ENCODE results near the gene SYNCRIP.

SYNCRIP gene

DNA sequence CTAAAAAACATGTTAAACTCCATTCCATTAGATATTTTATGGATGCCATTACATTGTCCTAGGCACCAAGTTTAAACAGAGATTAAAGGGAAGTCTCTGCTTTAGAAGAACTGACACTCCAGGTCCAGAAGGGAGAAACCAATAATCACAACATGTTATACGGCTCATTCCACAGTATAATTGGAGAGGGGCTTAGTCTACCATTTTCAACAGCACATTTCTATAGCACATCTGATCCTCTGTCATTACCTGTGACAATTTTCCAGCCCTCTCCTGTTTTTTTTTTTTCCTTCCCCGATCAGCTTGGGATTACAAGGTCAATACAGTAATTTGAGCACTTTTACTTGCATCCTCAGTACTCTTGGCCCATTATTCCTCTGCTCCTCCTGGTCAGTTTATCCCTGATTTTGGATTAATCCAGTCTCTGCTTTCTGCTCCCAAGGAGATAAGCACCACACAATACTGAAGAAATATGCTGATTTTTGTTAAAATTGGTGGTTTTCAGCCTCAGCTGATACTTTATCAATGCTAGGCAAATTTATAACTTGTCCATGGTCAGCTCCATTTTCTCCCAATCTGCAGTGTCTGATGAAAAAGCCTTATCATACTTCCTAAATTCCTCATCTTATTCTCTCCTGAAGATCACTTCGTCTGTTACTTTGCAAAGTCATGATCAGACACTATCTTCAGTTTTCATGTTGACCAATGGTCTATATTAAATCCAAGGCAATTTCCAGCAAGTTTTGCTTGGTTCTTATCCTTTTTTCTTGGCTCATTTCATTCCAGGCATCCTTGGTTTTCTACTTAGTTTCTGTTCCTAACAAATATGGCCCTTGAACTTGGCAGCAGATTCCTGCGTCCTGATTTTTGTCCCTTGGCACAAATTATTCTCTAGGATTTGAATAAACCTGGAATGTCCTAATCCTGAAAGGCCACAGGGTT is 30.8 kb upstream of the SYNCRIP start:
- TF ChIP-seq RARB (CRISPR knock-in tag; IDR thresholded peaks at IDR 0.05) (no peak), GLIS3 (CRISPR knock-in tag; IDR thresholded peaks at IDR 0.05) (no peak), ARNTL (CRISPR knock-in tag; IDR thresholded peaks at IDR 0.05; ENCODE audit: borderline replicate concordance, low read depth) (no peak), SNAI2 (CRISPR knock-in tag; IDR thresholded peaks at IDR 0.05) (no peak), ZFP30 (CRISPR knock-in tag; IDR thresholded peaks at IDR 0.05) (no peak), TOX (CRISPR knock-in tag; IDR thresholded peaks at IDR 0.05; ENCODE audit: borderline replicate concordance) (no peak), ISL1 (CRISPR knock-in tag; IDR thresholded peaks at IDR 0.05) (no peak), CSDC2 (CRISPR knock-in tag; IDR thresholded peaks at IDR 0.05) (no peak), PPARA (CRISPR knock-in tag; IDR thresholded peaks at IDR 0.05; ENCODE audit: borderline replicate concordance) (no peak), ZC3H10 (CRISPR knock-in tag; IDR thresholded peaks at IDR 0.05) (no peak), ZFP3 (CRISPR knock-in tag; IDR thresholded peaks at IDR 0.05) (no peak), OSR1 (CRISPR knock-in tag; IDR thresholded peaks at IDR 0.05) (no peak), ZNF8 (CRISPR knock-in tag; IDR thresholded peaks at IDR 0.05) (no peak)
- TF ChIP-seq, protein P1, sequence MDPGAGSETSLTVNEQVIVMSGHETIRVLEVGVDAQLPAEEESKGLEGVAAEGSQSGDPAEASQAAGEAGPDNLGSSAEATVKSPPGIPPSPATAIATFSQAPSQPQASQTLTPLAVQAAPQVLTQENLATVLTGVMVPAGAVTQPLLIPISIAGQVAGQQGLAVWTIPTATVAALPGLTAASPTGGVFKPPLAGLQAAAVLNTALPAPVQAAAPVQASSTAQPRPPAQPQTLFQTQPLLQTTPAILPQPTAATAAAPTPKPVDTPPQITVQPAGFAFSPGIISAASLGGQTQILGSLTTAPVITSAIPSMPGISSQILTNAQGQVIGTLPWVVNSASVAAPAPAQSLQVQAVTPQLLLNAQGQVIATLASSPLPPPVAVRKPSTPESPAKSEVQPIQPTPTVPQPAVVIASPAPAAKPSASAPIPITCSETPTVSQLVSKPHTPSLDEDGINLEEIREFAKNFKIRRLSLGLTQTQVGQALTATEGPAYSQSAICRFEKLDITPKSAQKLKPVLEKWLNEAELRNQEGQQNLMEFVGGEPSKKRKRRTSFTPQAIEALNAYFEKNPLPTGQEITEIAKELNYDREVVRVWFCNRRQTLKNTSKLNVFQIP (CRISPR knock-in tag; IDR thresholded peaks at IDR 0.05; ENCODE audit: borderline replicate concordance, low read depth): no peak
- TF ChIP-seq, protein P2, sequence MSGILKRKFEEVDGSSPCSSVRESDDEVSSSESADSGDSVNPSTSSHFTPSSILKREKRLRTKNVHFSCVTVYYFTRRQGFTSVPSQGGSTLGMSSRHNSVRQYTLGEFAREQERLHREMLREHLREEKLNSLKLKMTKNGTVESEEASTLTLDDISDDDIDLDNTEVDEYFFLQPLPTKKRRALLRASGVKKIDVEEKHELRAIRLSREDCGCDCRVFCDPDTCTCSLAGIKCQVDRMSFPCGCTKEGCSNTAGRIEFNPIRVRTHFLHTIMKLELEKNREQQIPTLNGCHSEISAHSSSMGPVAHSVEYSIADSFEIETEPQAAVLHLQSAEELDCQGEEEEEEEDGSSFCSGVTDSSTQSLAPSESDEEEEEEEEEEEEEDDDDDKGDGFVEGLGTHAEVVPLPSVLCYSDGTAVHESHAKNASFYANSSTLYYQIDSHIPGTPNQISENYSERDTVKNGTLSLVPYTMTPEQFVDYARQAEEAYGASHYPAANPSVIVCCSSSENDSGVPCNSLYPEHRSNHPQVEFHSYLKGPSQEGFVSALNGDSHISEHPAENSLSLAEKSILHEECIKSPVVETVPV (CRISPR knock-in tag; IDR thresholded peaks at IDR 0.05): no peak
- TF ChIP-seq, protein P3, sequence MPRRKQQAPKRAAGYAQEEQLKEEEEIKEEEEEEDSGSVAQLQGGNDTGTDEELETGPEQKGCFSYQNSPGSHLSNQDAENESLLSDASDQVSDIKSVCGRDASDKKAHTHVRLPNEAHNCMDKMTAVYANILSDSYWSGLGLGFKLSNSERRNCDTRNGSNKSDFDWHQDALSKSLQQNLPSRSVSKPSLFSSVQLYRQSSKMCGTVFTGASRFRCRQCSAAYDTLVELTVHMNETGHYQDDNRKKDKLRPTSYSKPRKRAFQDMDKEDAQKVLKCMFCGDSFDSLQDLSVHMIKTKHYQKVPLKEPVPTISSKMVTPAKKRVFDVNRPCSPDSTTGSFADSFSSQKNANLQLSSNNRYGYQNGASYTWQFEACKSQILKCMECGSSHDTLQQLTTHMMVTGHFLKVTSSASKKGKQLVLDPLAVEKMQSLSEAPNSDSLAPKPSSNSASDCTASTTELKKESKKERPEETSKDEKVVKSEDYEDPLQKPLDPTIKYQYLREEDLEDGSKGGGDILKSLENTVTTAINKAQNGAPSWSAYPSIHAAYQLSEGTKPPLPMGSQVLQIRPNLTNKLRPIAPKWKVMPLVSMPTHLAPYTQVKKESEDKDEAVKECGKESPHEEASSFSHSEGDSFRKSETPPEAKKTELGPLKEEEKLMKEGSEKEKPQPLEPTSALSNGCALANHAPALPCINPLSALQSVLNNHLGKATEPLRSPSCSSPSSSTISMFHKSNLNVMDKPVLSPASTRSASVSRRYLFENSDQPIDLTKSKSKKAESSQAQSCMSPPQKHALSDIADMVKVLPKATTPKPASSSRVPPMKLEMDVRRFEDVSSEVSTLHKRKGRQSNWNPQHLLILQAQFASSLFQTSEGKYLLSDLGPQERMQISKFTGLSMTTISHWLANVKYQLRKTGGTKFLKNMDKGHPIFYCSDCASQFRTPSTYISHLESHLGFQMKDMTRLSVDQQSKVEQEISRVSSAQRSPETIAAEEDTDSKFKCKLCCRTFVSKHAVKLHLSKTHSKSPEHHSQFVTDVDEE (CRISPR knock-in tag; IDR thresholded peaks at IDR 0.05): no peak
- ATAC-seq: no peak

DNA sequence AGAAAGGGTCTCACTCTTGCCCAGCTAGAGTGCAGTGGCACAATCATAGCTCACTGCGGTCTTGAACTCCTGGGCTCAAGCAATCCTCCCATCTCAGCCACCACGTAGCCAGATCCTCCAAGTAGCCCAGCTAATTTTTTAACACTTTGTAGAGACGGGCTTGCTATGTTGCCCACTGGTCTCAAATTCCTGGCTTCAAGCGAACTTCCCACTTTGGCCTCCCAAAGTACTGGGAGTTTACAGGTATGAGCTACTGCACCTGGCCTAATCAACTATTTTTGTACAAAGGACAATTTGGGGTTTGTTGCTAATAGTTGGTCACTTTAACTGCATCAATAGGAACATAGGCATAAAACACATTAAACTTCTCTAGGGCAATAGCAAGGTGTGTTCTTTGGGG is 29.9 kb upstream of the SYNCRIP start:
- no peak for ATAC-seq
- TF ChIP-seq ZFP3 (CRISPR knock-in tag; IDR thresholded peaks at IDR 0.05) (no peak), TOX (CRISPR knock-in tag; IDR thresholded peaks at IDR 0.05; ENCODE audit: borderline replicate concordance) (no peak), ESRRG (CRISPR knock-in tag; IDR thresholded peaks at IDR 0.05) (no peak), TCF4 (CRISPR knock-in tag; IDR thresholded peaks at IDR 0.05; ENCODE audit: borderline replicate concordance) (no peak), RARB (CRISPR knock-in tag; IDR thresholded peaks at IDR 0.05) (no peak), ARNTL (CRISPR knock-in tag; IDR thresholded peaks at IDR 0.05; ENCODE audit: borderline replicate concordance, low read depth) (no peak), CSDC2 (CRISPR knock-in tag; IDR thresholded peaks at IDR 0.05) (no peak), ZNF565 (CRISPR knock-in tag; conservative IDR thresholded peaks at IDR 0.05; ENCODE audit: low read depth) (no peak), BACH2 (CRISPR knock-in tag; IDR thresholded peaks at IDR 0.05; ENCODE audit: borderline replicate concordance) (no peak)
- TF ChIP-seq, protein P2 (CRISPR knock-in tag; IDR thresholded peaks at IDR 0.05): no peak

DNA sequence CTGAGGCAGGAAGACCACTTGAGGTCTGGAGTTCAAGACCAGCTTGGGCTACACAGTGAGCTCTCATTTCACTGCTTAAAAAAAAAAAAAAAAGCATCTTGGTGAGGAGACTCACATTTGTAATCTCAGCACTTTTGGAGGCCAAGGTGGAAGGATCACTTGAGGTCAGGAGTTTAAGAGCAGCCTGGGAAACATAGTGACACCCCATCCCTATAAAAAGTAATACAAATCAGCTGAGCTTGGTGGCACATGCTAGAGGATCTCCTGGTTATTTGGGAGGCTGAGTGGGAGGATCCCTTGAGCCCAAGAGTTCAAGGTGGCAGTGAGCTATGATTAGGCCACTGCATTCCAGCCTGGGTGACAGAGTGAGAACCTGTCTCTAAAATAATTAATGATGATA is 29.4 kb upstream of the SYNCRIP start:
- no peak; the same call in 2 of the 3 replicates for ATAC-seq
- TF ChIP-seq ZC3H10 (CRISPR knock-in tag; IDR thresholded peaks at IDR 0.05) (no peak), PPARA (CRISPR knock-in tag; IDR thresholded peaks at IDR 0.05; ENCODE audit: borderline replicate concordance) (no peak), CSDC2 (CRISPR knock-in tag; IDR thresholded peaks at IDR 0.05) (no peak), ZNF565 (CRISPR knock-in tag; conservative IDR thresholded peaks at IDR 0.05; ENCODE audit: low read depth) (no peak), ZFP30 (CRISPR knock-in tag; IDR thresholded peaks at IDR 0.05) (no peak), TOX (CRISPR knock-in tag; IDR thresholded peaks at IDR 0.05; ENCODE audit: borderline replicate concordance) (no peak), ZNF70 (CRISPR knock-in tag; IDR thresholded peaks at IDR 0.05) (no peak), ZFP3 (CRISPR knock-in tag; IDR thresholded peaks at IDR 0.05) (no peak), ARNTL (CRISPR knock-in tag; IDR thresholded peaks at IDR 0.05; ENCODE audit: borderline replicate concordance, low read depth) (no peak), BACH2 (CRISPR knock-in tag; IDR thresholded peaks at IDR 0.05; ENCODE audit: borderline replicate concordance) (no peak), ISL1 (CRISPR knock-in tag; IDR thresholded peaks at IDR 0.05) (no peak), ESRRG (CRISPR knock-in tag; IDR thresholded peaks at IDR 0.05) (no peak), TCF4 (CRISPR knock-in tag; IDR thresholded peaks at IDR 0.05; ENCODE audit: borderline replicate concordance) (no peak), OSR1 (CRISPR knock-in tag; IDR thresholded peaks at IDR 0.05) (no peak)
- TF ChIP-seq, protein P1 (CRISPR knock-in tag; IDR thresholded peaks at IDR 0.05; ENCODE audit: borderline replicate concordance, low read depth): no peak
- TF ChIP-seq, protein P2 (CRISPR knock-in tag; IDR thresholded peaks at IDR 0.05): no peak

Measured in SK-N-SH treated with all-trans-retinoic acid at 6 μM for 48 hours (cell line).